BJ (cell line): ENCODE data around the gene JAM3. TPM values are rescaled to one million over a fixed set of nuclear protein-coding genes. Genes with fewer than 3 reads are reported as not detected.
A peak's percentile ranks its signal among the peaks of the same experiment; 100 is the strongest.

Experiments used
- CTCF ChIA-PET: fragments of 350-600 bp; formaldehyde crosslinking; extraction: SDS; loops from one replicate; lab custom pipeline; 2021; ENCODE audit warnings: antibody characterized with exemption, inconsistent platforms; lab: Yijun Ruan, JAX
- POLR2A ChIA-PET: fragments of 300-600 bp; sonication (Branson Sonifier 250); formaldehyde crosslinking; extraction: SDS; loops from one replicate; lab custom pipeline; 2021; ENCODE audit warnings: antibody characterized with exemption; lab: Charles Lee
- DNase-seq: peaks from one replicate; pipeline ENCODE4 v3.0.0-alpha.2; 2011; ENCODE audit warnings: low read depth
- H3K27me3 ChIP-seq: 2 replicates; pipeline ENCODE4 v1.6.0; 2011; ENCODE audit warnings: low read length; ENCODE audit not compliant: control insufficient read depth, insufficient read depth
- H3K36me3 ChIP-seq: 2 replicates; pipeline ENCODE4 v1.5.1; 2011; ENCODE audit warnings: low read length; ENCODE audit not compliant: control insufficient read depth, insufficient read depth
- H3K4me3 ChIP-seq: 2 replicates; pipeline ENCODE4 v1.5.1; 2011; ENCODE audit warnings: low read depth, mild to moderate bottlenecking, control low read depth, low read length
- CTCF ChIP-seq: IDR thresholded peaks from 2 replicates; pipeline ENCODE4 v1.5.1; 2011; ENCODE audit warnings: low read depth, mild to moderate bottlenecking, control low read depth, inconsistent platforms, low read length, moderate library complexity; ENCODE audit not compliant: insufficient read depth
- polyA plus RNA-seq: library from polyadenylated mRNA; depleted of rRNA; stranded (reverse); fragments of >200 nt; gene quantifications from 2 replicates; pipeline ENCODE4 v1.2.3, GENCODE V29; 2011

Gene JAM3
- polyA plus RNA-seq, 1 experiment, result 42.3 TPM

GRCh38 chr11:134034496-134035381 lies 34.1 kb upstream of the JAM3 start:
- no peak for TF ChIP-seq CTCF
- H3K36me3 ChIP-seq, result no peaks in the 10 kb centered on the region
- H3K4me3 ChIP-seq, result no peak overlapping the region
- no peak for DNase-seq
- H3K27me3 ChIP-seq, result peaks cover 6% of the 10 kb centered on the region
- ChIA-PET CTCF (interaction anchor here (0.9 to 1.9 kb wide), 6 partner anchors 10 to 107 kb away, joined by 3 to 7 read pairs (median 4); no protein-coding TSS in a partner anchor), POLR2A (interaction anchor here (0.7 kb wide), 1 partner anchor 16 kb away, joined by 3 read pairs; no protein-coding TSS in a partner anchor)

DNA sequence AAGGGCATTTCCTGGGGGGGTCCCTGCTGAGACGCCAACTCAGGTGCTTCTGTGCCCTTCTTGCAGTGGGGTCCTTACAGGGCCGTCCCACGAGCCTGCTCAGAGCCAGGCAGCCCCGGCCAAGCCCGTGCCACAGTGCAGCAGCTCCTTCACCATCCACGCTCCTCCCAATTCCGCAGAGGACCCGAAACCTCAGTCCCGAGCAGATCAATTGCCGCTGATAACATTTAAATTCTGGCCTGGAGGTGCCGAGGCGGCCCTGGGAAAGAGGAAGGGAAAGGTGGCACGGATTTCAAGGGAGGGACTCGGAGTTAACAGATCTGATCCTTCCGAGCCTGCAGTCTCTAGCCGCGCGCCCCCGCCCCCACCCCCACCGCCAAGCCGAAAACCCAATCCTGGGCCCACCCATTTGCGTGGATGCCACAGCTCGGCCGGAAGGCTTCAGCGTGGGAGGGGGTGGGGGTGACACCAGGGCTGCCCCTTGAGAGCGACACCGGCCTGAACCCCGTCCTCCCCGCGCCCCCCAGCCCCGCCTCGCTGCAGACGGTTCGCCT lies 32.3 kb upstream of the JAM3 start:
- H3K27me3 ChIP-seq, result peaks cover 3% of the 10 kb centered on the region; the same call in 1 of the 2 replicates
- TF ChIP-seq CTCF, result no peak
- POLR2A ChIA-PET, result no interaction called here
- no peaks in the 10 kb centered on the region for H3K36me3 ChIP-seq
- CTCF ChIA-PET, result interaction anchor here (0.6 kb wide), 1 partner anchor 71 kb away, joined by 3 read pairs; no protein-coding TSS in a partner anchor
- DNase-seq, result no peak
- peak overlapping the region; percentile 54 for H3K4me3 ChIP-seq

- Histone ChIP-seq H3K4me3 (peak overlapping the region; percentile 54), H3K27me3 (0 out of 2 replicates have a peak, but pooled peaks cover 2% of the 10 kb centered on the region), H3K36me3 (no peaks in the 10 kb centered on the region)
- POLR2A ChIA-PET, result interaction anchor here (0.6 kb wide), 1 partner anchor 13 kb away, joined by 3 read pairs; no protein-coding TSS in a partner anchor
- DNase-seq, result no peak
- CTCF ChIA-PET, result interaction anchor here (0.8 to 1.3 kb wide), 4 partner anchors 9 to 109 kb away, joined by 3 to 8 read pairs (median 4); no protein-coding TSS in a partner anchor
- TF ChIP-seq CTCF, result no peak
Observed at GRCh38 chr11:134037046-134037908, 31.6 kb upstream of the JAM3 start.

DNA sequence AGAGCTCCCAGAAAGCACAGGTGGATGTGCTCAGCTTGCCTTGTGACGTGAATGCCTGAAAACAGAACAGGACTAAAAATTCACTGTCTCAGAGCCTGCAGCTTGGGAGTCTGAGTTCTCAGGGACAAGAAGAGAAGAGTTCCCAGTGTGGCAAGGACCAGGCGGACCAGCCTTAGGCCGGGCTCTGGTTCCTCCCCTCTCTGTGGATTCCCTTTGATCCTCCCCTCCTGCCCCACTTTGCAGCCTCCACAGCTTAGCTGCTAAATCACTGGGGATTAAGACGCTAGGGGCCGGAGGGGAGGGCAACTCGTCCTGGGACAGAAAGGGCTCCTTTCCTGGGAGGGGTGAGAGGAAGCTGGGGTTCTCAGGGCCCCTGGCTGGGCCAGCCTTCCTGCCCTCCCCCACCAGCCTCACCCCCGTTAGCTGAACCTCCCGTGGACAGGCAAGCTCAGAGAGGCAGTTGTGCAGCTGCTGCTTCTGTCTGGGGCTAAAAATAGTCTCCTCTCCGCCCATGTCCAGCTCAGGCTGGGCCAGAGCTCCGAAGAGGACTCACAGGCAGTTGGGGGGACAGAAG lies 29.9 kb upstream of the JAM3 start:
- POLR2A ChIA-PET, result interaction anchor here (0.6 kb wide), 1 partner anchor 40 kb away, joined by 3 read pairs; no protein-coding TSS in a partner anchor
- H3K27me3 ChIP-seq, result peaks cover 2% of the 10 kb centered on the region; the same call in 1 of the 2 replicates
- no peaks in the 10 kb centered on the region for H3K36me3 ChIP-seq
- no peak overlapping the region for H3K4me3 ChIP-seq
- no peak for DNase-seq
- no peak for TF ChIP-seq CTCF
- CTCF ChIA-PET, result interaction anchor here (1.0 to 1.4 kb wide), 3 partner anchors 9 to 12 kb away, joined by 4 to 5 read pairs (median 4); no protein-coding TSS in a partner anchor
